ENCODE results near the gene C6orf120. TPM values are rescaled to one million over a fixed set of nuclear protein-coding genes. Genes with fewer than 3 reads are reported as not detected.

The C6orf120 gene
- polyA plus RNA-seq, 3 donors: 8.3 to 31.4 (median 28.5) TPM

GRCh38 chr6:169719117-169719516 lies 17.2 kb downstream of the C6orf120 start:
- H3K4me3 Mint-ChIP-seq: no peak overlapping the region
- DNase-seq: no peak
- intact Hi-C loops (cut with micrococcal nuclease): no loop called here
- peaks cover 0 to 3% (median 3%) of the 10 kb centered on the region in 3 donors for H3K27me3 Mint-ChIP-seq (ENCODE audit: low read depth in 3 of 3)
- Histone ChIP-seq H4K20me1 (ENCODE audit: insufficient read depth, low read length) (peaks cover 7% of the 10 kb centered on the region), H3K27me3 (ENCODE audit: control insufficient read depth in 2 of 2, insufficient read depth in 2 of 2, low read length in 2 of 2) (no peaks in the 10 kb centered on the region), H3K4me1 (ENCODE audit: control insufficient read depth in 1 of 2, insufficient read depth in 2 of 2, low read length in 2 of 2) (peaks cover 19 to 31% of the 10 kb centered on the region in 2 donors), H3K4me3 (replicated peaks in 1 of 3; ENCODE audit: low read depth in 2 of 3, low read length in 3 of 3) (no peak overlapping the region), H2AFZ (ENCODE audit: insufficient read depth, low read depth, low read length, poor library complexity, severe bottlenecking) (no peak overlapping the region), H3K4me2 (replicated peaks; ENCODE audit: extremely low read depth, low read length, poor library complexity, severe bottlenecking) (no peak overlapping the region), H3K36me3 (replicated peaks in 1 of 2; ENCODE audit: control insufficient read depth in 1 of 2, insufficient read depth in 2 of 2, low read length in 2 of 2) (peaks cover 15 to 32% of the 10 kb centered on the region in 2 donors), H3K27ac (ENCODE audit: low read depth in 1 of 2, low read length in 2 of 2) (no peak overlapping the region), H3K79me2 (ENCODE audit: insufficient read depth, low read length) (peaks cover 50% of the 10 kb centered on the region), H3K9ac (ENCODE audit: insufficient read depth, low read length, poor library complexity, severe bottlenecking) (no peak overlapping the region), H3K9me3 (replicated peaks in 1 of 2; ENCODE audit: control insufficient read depth in 1 of 2, insufficient read depth in 1 of 2, low read length in 2 of 2) (no peaks in the 10 kb centered on the region)
- no peak overlapping the region for H3K27ac Mint-ChIP-seq
- TF ChIP-seq, protein P1, sequence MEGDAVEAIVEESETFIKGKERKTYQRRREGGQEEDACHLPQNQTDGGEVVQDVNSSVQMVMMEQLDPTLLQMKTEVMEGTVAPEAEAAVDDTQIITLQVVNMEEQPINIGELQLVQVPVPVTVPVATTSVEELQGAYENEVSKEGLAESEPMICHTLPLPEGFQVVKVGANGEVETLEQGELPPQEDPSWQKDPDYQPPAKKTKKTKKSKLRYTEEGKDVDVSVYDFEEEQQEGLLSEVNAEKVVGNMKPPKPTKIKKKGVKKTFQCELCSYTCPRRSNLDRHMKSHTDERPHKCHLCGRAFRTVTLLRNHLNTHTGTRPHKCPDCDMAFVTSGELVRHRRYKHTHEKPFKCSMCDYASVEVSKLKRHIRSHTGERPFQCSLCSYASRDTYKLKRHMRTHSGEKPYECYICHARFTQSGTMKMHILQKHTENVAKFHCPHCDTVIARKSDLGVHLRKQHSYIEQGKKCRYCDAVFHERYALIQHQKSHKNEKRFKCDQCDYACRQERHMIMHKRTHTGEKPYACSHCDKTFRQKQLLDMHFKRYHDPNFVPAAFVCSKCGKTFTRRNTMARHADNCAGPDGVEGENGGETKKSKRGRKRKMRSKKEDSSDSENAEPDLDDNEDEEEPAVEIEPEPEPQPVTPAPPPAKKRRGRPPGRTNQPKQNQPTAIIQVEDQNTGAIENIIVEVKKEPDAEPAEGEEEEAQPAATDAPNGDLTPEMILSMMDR (IDR thresholded peaks at IDR 0.05): no peak
- H3K4me1 Mint-ChIP-seq: peaks cover 26% of the 10 kb centered on the region
- H3K36me3 Mint-ChIP-seq: peaks cover 29 to 32% of the 10 kb centered on the region in 2 donors
- peaks cover 0 to 4% (median 0%) of the 10 kb centered on the region in 7 donors for H3K9me3 Mint-ChIP-seq
- WGBS (ENCODE audit: insufficient coverage): no CpG with 5 or more reads among the region's 4 CpGs

- peak overlapping the region in 1 of 3 experiments; percentile 33 for H3K4me3 ChIP-seq (replicated peaks in 1 of 3; ENCODE audit: low read depth in 2 of 3, low read length in 3 of 3)
- H3K9me3 ChIP-seq (replicated peaks in 1 of 2; ENCODE audit: control insufficient read depth in 1 of 2, insufficient read depth in 1 of 2, low read length in 2 of 2): no peaks in the 10 kb centered on the region
- peaks cover 22 to 25% of the 10 kb centered on the region in 2 donors for H3K36me3 Mint-ChIP-seq
- peaks cover 23 to 38% of the 10 kb centered on the region in 2 donors for H3K4me1 ChIP-seq (ENCODE audit: control insufficient read depth in 1 of 2, insufficient read depth in 2 of 2, low read length in 2 of 2)
- 16% methylated on average over 3 of the region's 3 CpGs for WGBS (ENCODE audit: insufficient coverage)
- no peak overlapping the region for H3K27ac ChIP-seq (ENCODE audit: low read depth in 1 of 2, low read length in 2 of 2)
- TF ChIP-seq, protein P1 (IDR thresholded peaks at IDR 0.05): peak; percentile 23
- peaks cover 0 to 3% (median 0%) of the 10 kb centered on the region in 7 donors for H3K9me3 Mint-ChIP-seq
- H3K79me2 ChIP-seq (ENCODE audit: insufficient read depth, low read length): peaks cover 50% of the 10 kb centered on the region
- H2AFZ ChIP-seq (ENCODE audit: insufficient read depth, low read depth, low read length, poor library complexity, severe bottlenecking): peak overlapping the region; percentile 11
- H3K27me3 ChIP-seq (ENCODE audit: control insufficient read depth in 2 of 2, insufficient read depth in 2 of 2, low read length in 2 of 2): peaks cover 0 to 5% of the 10 kb centered on the region in 2 donors
- peak overlapping the region; percentile 9 to 23 for H3K4me3 Mint-ChIP-seq
- peaks cover 3 to 6% (median 3%) of the 10 kb centered on the region in 3 donors for H3K27me3 Mint-ChIP-seq (ENCODE audit: low read depth in 3 of 3)
- H3K4me2 ChIP-seq (replicated peaks; ENCODE audit: extremely low read depth, low read length, poor library complexity, severe bottlenecking): peak overlapping the region; percentile 26
- H3K36me3 ChIP-seq (replicated peaks in 1 of 2; ENCODE audit: control insufficient read depth in 1 of 2, insufficient read depth in 2 of 2, low read length in 2 of 2): peaks cover 10 to 19% of the 10 kb centered on the region in 2 donors
- H4K20me1 ChIP-seq (ENCODE audit: insufficient read depth, low read length): peaks cover 7% of the 10 kb centered on the region
- intact Hi-C loops (cut with micrococcal nuclease): no loop called here
- DNase-seq: no peak
- H3K27ac Mint-ChIP-seq: peak overlapping the region in 4 of 7 donors; percentile 10 to 25 (median 23)
- H3K4me1 Mint-ChIP-seq: peaks cover 30% of the 10 kb centered on the region
- no peak overlapping the region for H3K9ac ChIP-seq (ENCODE audit: insufficient read depth, low read length, poor library complexity, severe bottlenecking)
Observed at GRCh38 chr6:169720207-169720855, 18.4 kb downstream of the C6orf120 start.

Data from CD14-positive monocyte (primary cell).